ENCODE results near the gene ASXL1.

DNA sequence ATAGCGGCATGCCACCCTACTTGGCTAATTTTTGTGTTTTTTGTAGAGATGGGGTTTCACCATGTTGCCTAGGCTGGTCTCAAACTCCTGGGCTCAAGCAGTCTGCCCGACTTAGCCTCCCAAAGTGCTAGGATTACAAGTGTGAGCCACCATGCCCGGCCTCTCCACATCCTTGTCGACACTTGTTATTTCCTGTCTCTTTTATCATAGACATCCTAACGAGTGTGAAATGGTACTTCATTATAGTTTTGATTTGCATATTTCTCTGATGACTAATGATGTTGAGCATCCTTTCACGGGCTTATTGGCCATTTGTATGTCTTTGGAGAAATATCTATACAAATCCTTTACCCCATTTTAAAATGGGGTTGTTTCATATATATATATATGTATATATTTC lies 39.0 kb upstream of the ASXL1 start:
- TF ChIP-seq, protein P1, sequence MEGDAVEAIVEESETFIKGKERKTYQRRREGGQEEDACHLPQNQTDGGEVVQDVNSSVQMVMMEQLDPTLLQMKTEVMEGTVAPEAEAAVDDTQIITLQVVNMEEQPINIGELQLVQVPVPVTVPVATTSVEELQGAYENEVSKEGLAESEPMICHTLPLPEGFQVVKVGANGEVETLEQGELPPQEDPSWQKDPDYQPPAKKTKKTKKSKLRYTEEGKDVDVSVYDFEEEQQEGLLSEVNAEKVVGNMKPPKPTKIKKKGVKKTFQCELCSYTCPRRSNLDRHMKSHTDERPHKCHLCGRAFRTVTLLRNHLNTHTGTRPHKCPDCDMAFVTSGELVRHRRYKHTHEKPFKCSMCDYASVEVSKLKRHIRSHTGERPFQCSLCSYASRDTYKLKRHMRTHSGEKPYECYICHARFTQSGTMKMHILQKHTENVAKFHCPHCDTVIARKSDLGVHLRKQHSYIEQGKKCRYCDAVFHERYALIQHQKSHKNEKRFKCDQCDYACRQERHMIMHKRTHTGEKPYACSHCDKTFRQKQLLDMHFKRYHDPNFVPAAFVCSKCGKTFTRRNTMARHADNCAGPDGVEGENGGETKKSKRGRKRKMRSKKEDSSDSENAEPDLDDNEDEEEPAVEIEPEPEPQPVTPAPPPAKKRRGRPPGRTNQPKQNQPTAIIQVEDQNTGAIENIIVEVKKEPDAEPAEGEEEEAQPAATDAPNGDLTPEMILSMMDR (IDR thresholded peaks at IDR 0.05) = no peak
- no peak for TF ChIP-seq EHMT2 (IDR thresholded peaks at IDR 0.05; ENCODE audit: low read depth)
- TF ChIP-seq POLR2A (IDR thresholded peaks at IDR 0.05; ENCODE audit: low read length) = no peak
- TF ChIP-seq NR3C1 (IDR thresholded peaks at IDR 0.05) = no peak
- no peak for TF ChIP-seq EP300 (IDR thresholded peaks at IDR 0.05)
- TF ChIP-seq, protein P2, sequence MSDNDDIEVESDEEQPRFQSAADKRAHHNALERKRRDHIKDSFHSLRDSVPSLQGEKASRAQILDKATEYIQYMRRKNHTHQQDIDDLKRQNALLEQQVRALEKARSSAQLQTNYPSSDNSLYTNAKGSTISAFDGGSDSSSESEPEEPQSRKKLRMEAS (IDR thresholded peaks at IDR 0.05) = no peak
- TF ChIP-seq RNF2 (IDR thresholded peaks at IDR 0.05; ENCODE audit: borderline replicate concordance, low read depth) = no peak
- TF ChIP-seq, protein P3, sequence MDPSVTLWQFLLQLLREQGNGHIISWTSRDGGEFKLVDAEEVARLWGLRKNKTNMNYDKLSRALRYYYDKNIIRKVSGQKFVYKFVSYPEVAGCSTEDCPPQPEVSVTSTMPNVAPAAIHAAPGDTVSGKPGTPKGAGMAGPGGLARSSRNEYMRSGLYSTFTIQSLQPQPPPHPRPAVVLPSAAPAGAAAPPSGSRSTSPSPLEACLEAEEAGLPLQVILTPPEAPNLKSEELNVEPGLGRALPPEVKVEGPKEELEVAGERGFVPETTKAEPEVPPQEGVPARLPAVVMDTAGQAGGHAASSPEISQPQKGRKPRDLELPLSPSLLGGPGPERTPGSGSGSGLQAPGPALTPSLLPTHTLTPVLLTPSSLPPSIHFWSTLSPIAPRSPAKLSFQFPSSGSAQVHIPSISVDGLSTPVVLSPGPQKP (IDR thresholded peaks at IDR 0.05; ENCODE audit: low read depth, low read length) = no peak
